Measurements from ENCODE around the gene CTSZ.

GRCh38 chr20:59006167-59006863, 739 bp downstream of the CTSZ start:
- TF ChIP-seq, protein P1, sequence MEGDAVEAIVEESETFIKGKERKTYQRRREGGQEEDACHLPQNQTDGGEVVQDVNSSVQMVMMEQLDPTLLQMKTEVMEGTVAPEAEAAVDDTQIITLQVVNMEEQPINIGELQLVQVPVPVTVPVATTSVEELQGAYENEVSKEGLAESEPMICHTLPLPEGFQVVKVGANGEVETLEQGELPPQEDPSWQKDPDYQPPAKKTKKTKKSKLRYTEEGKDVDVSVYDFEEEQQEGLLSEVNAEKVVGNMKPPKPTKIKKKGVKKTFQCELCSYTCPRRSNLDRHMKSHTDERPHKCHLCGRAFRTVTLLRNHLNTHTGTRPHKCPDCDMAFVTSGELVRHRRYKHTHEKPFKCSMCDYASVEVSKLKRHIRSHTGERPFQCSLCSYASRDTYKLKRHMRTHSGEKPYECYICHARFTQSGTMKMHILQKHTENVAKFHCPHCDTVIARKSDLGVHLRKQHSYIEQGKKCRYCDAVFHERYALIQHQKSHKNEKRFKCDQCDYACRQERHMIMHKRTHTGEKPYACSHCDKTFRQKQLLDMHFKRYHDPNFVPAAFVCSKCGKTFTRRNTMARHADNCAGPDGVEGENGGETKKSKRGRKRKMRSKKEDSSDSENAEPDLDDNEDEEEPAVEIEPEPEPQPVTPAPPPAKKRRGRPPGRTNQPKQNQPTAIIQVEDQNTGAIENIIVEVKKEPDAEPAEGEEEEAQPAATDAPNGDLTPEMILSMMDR (IDR thresholded peaks at IDR 0.05), result no peak
- no peak for TF ChIP-seq POLR2A (IDR thresholded peaks at IDR 0.05)
